Measurements from ENCODE around the gene EXTL2. TPM values are rescaled to one million over a fixed set of nuclear protein-coding genes. Genes with fewer than 3 reads are reported as not detected.

Gene EXTL2
- total RNA-seq, 2 experiments from 2014 or later, result 1.5 to 1.8 TPM

GRCh38 chr1:100866041-100866900, 28.4 kb downstream of the EXTL2 start:
- no peaks in the 10 kb centered on the region for H3K4me1 ChIP-seq (ENCODE audit: insufficient read depth, low read length)
- Mint-ChIP-seq H3K36me3 (ENCODE audit: low read depth) (no peaks in the 10 kb centered on the region), H3K9me3 (no peaks in the 10 kb centered on the region), H3K4me1 (ENCODE audit: low read depth) (no peaks in the 10 kb centered on the region), H3K27me3 (no peaks in the 10 kb centered on the region), H3K27ac (no peak overlapping the region), H3K4me3 (no peak overlapping the region)
- no peak overlapping the region for H3K27ac ChIP-seq (ENCODE audit: low read depth in 1 of 2, low read length in 2 of 2)
- no peaks in the 10 kb centered on the region for H3K36me3 ChIP-seq (ENCODE audit: insufficient read depth, low read length)
- POLR2A ChIA-PET, result no interaction called here
- TF ChIP-seq, protein P1, sequence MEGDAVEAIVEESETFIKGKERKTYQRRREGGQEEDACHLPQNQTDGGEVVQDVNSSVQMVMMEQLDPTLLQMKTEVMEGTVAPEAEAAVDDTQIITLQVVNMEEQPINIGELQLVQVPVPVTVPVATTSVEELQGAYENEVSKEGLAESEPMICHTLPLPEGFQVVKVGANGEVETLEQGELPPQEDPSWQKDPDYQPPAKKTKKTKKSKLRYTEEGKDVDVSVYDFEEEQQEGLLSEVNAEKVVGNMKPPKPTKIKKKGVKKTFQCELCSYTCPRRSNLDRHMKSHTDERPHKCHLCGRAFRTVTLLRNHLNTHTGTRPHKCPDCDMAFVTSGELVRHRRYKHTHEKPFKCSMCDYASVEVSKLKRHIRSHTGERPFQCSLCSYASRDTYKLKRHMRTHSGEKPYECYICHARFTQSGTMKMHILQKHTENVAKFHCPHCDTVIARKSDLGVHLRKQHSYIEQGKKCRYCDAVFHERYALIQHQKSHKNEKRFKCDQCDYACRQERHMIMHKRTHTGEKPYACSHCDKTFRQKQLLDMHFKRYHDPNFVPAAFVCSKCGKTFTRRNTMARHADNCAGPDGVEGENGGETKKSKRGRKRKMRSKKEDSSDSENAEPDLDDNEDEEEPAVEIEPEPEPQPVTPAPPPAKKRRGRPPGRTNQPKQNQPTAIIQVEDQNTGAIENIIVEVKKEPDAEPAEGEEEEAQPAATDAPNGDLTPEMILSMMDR (IDR thresholded peaks at IDR 0.05), result peak; percentile 60
- H3K9me3 ChIP-seq (ENCODE audit: control insufficient read depth in 1 of 2, insufficient read depth in 1 of 2, low read length in 2 of 2), result no peaks in the 10 kb centered on the region
- H3K4me3 ChIP-seq (ENCODE audit: low read length), result no peak overlapping the region
- DNase-seq (peak in 3 of 14 experiments; percentile 33 to 48 (median 41)), ATAC-seq (ENCODE audit: poor library complexity) (no peak)
- no peaks in the 10 kb centered on the region for H3K27me3 ChIP-seq (ENCODE audit: control insufficient read depth in 1 of 2, insufficient read depth in 2 of 2, low read length in 2 of 2)
- intact Hi-C loops (cut with DNase I, micrococcal nuclease), result loop anchor here (2.0 to 5.0 kb wide), 2 partner anchors 259 to 1684 kb away; no protein-coding TSS in a partner anchor
- CTCF ChIA-PET, result no interaction called here

- Mint-ChIP-seq H3K36me3 (ENCODE audit: low read depth) (no peaks in the 10 kb centered on the region), H3K4me1 (ENCODE audit: low read depth) (no peaks in the 10 kb centered on the region), H3K9me3 (no peaks in the 10 kb centered on the region), H3K4me3 (no peak overlapping the region), H3K27ac (no peak overlapping the region), H3K27me3 (no peaks in the 10 kb centered on the region)
- Histone ChIP-seq H3K4me1 (ENCODE audit: insufficient read depth, low read length) (no peaks in the 10 kb centered on the region), H3K36me3 (ENCODE audit: insufficient read depth, low read length) (no peaks in the 10 kb centered on the region), H3K9me3 (ENCODE audit: control insufficient read depth in 1 of 2, insufficient read depth in 1 of 2, low read length in 2 of 2) (no peaks in the 10 kb centered on the region), H3K27ac (ENCODE audit: low read depth in 1 of 2, low read length in 2 of 2) (no peak overlapping the region), H3K4me3 (ENCODE audit: low read length) (no peak overlapping the region), H3K27me3 (ENCODE audit: control insufficient read depth in 1 of 2, insufficient read depth in 2 of 2, low read length in 2 of 2) (peaks cover 0 to 3% of the 10 kb centered on the region in 2 experiments)
- TF ChIP-seq, protein P1 (IDR thresholded peaks at IDR 0.05), result no peak
- no peak for DNase-seq
- intact Hi-C loops (cut with DNase I, micrococcal nuclease), result no loop called here
- ChIA-PET CTCF (no interaction called here), POLR2A (no interaction called here)
- ATAC-seq (ENCODE audit: poor library complexity), result no peak
Observed at GRCh38 chr1:100862591-100862990, 32.1 kb downstream of the EXTL2 start.

DNA sequence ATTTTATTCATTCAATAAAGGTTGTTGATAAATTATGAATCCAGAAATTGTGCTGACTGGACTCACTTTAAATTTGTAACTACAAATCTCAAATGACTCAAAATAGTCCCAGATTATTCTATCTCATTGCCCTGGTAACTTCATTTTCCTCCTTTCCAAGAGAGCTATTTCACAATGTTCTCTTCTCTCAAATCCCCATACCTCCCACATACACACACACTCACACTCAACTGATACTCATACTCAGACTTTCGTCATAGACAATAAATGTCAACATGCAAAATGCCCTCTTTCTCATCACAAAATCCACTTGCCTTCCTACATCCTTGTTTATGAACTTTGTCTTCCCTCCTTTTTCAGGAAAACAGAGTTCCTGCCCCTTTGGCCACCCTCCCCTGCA, 33.3 kb downstream of the EXTL2 start:
- Mint-ChIP-seq H3K27ac (no peak overlapping the region), H3K9me3 (no peaks in the 10 kb centered on the region), H3K4me1 (ENCODE audit: low read depth) (no peaks in the 10 kb centered on the region), H3K27me3 (no peaks in the 10 kb centered on the region), H3K36me3 (ENCODE audit: low read depth) (no peaks in the 10 kb centered on the region), H3K4me3 (no peak overlapping the region)
- Histone ChIP-seq H3K27ac (ENCODE audit: low read depth in 1 of 2, low read length in 2 of 2) (no peak overlapping the region), H3K36me3 (ENCODE audit: insufficient read depth, low read length) (no peaks in the 10 kb centered on the region), H3K27me3 (ENCODE audit: control insufficient read depth in 1 of 2, insufficient read depth in 2 of 2, low read length in 2 of 2) (peaks cover 0 to 3% of the 10 kb centered on the region in 2 experiments), H3K4me3 (ENCODE audit: low read length) (no peak overlapping the region), H3K4me1 (ENCODE audit: insufficient read depth, low read length) (no peaks in the 10 kb centered on the region), H3K9me3 (ENCODE audit: control insufficient read depth in 1 of 2, insufficient read depth in 1 of 2, low read length in 2 of 2) (no peaks in the 10 kb centered on the region)
- TF ChIP-seq, protein P1 (IDR thresholded peaks at IDR 0.05), result no peak
- CTCF ChIA-PET, result no interaction called here
- no peak for DNase-seq
- POLR2A ChIA-PET, result no interaction called here
- ATAC-seq (ENCODE audit: poor library complexity), result no peak
- intact Hi-C loops (cut with DNase I, micrococcal nuclease), result no loop called here

Measured in CD4-positive, alpha-beta T cell (primary cell).